Esophagus squamous epithelium (tissue), 4 donors: ENCODE data around the gene LIF.

Experiments used
- CTCF ChIP-seq, 6 experiments: fragments of 450-650 bp in 4 of 6; fragments of 200-600 bp in 2 of 6; sonication (generic) in 2 of 6; IDR thresholded peaks; one replicate each; pipeline ENCODE4 v1.5.1; 2016 to 2019; ENCODE audit warnings: antibody characterized with exemption in 6 of 6, mild to moderate bottlenecking in 4 of 6, moderate library complexity in 4 of 6
- POLR2A ChIP-seq, 4 donors: fragments of 450-650 bp; IDR thresholded peaks; one replicate each; pipeline ENCODE4 v1.6.1; 2017; ENCODE audit warnings: antibody characterized with exemption in 4 of 4, mild to moderate bottlenecking in 4 of 4, moderate library complexity in 3 of 4

GRCh38 chr22:30220338-30221012, 26.1 kb downstream of the LIF start:
- TF ChIP-seq CTCF (IDR thresholded peaks at IDR 0.05) (no peak), POLR2A (IDR thresholded peaks at IDR 0.05) (no peak)
